Osteoblast (primary cell): Measurements from ENCODE around the gene FCHO1. TPM values are rescaled to one million over a fixed set of nuclear protein-coding genes. Genes with fewer than 3 reads are reported as not detected.

Experiments
- DNase-seq: peaks from one replicate; pipeline ENCODE4 v3.0.0; 2011; ENCODE audit warnings: low spot score, mixed read lengths; ENCODE audit not compliant: insufficient read length; ENCODE audit errors: missing footprints
- H2AFZ ChIP-seq: 2 replicates; pipeline ENCODE4 v1.6.0; 2011; ENCODE audit warnings: mild to moderate bottlenecking, low read length
- H3K27ac ChIP-seq: 2 replicates; pipeline ENCODE4 v1.5.1; 2011; ENCODE audit warnings: mild to moderate bottlenecking, low read depth, low read length, moderate library complexity
- H3K27me3 ChIP-seq: 2 replicates; pipeline ENCODE4 v1.6.0; 2012; ENCODE audit warnings: mild to moderate bottlenecking, control low read depth, inconsistent platforms, low read length, moderate library complexity; ENCODE audit not compliant: insufficient read depth
- H3K36me3 ChIP-seq: 2 replicates; pipeline ENCODE4 v1.5.1; 2011; ENCODE audit warnings: mild to moderate bottlenecking, low read length, control low read depth, moderate library complexity; ENCODE audit not compliant: insufficient read depth
- H3K4me1 ChIP-seq: 2 replicates; pipeline ENCODE4 v1.5.1; 2011; ENCODE audit warnings: mild to moderate bottlenecking, low read length, control low read depth, moderate library complexity; ENCODE audit not compliant: insufficient read depth
- H3K4me2 ChIP-seq: 2 replicates; pipeline ENCODE4 v1.6.0; 2011; ENCODE audit warnings: mild to moderate bottlenecking, low read length; ENCODE audit not compliant: insufficient read depth
- H3K4me3 ChIP-seq: fragments of 200-600 bp; sonication (generic); 3 replicates; pipeline ENCODE4 v1.5.1; 2012; ENCODE audit warnings: mild to moderate bottlenecking, low read length, inconsistent platforms; ENCODE audit not compliant: insufficient read depth
- H3K79me2 ChIP-seq: 2 replicates; pipeline ENCODE4 v1.6.0; 2012; ENCODE audit warnings: mild to moderate bottlenecking, low read length, control low read depth, inconsistent platforms; ENCODE audit not compliant: insufficient read depth
- H3K9me3 ChIP-seq: 2 replicates; pipeline ENCODE4 v1.5.1; 2011; ENCODE audit warnings: low read depth, low read length, control low read depth
- H4K20me1 ChIP-seq: 2 replicates; pipeline ENCODE4 v1.6.0; 2012; ENCODE audit warnings: mild to moderate bottlenecking, low read length, control low read depth; ENCODE audit not compliant: insufficient read depth
- total RNA-seq: library from RNA; depleted of rRNA; stranded (reverse); fragments of >200 nt; gene quantifications from 2 replicates; pipeline ENCODE4 v1.2.3, GENCODE V29; 2012
- TF ChIP-seq, protein P1 (sequence below): IDR thresholded peaks from 2 replicates; pipeline ENCODE4 v1.5.1; 2011; ENCODE audit warnings: mild to moderate bottlenecking, low read depth, low read length, moderate library complexity; ENCODE audit errors: extremely low read depth

The FCHO1 gene
- total RNA-seq, 1 donor, result 0.72 TPM

GRCh38 chr19:17735410-17735809 is 15.9 kb upstream of the FCHO1 start:
- peak; percentile 58 for DNase-seq
- no peak overlapping the region for H2AFZ ChIP-seq
- peaks cover 26% of the 10 kb centered on the region for H4K20me1 ChIP-seq
- TF ChIP-seq, protein P1, sequence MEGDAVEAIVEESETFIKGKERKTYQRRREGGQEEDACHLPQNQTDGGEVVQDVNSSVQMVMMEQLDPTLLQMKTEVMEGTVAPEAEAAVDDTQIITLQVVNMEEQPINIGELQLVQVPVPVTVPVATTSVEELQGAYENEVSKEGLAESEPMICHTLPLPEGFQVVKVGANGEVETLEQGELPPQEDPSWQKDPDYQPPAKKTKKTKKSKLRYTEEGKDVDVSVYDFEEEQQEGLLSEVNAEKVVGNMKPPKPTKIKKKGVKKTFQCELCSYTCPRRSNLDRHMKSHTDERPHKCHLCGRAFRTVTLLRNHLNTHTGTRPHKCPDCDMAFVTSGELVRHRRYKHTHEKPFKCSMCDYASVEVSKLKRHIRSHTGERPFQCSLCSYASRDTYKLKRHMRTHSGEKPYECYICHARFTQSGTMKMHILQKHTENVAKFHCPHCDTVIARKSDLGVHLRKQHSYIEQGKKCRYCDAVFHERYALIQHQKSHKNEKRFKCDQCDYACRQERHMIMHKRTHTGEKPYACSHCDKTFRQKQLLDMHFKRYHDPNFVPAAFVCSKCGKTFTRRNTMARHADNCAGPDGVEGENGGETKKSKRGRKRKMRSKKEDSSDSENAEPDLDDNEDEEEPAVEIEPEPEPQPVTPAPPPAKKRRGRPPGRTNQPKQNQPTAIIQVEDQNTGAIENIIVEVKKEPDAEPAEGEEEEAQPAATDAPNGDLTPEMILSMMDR, result no peak
- H3K27ac ChIP-seq, result no peak overlapping the region
- H3K4me2 ChIP-seq, result no peak overlapping the region
- H3K79me2 ChIP-seq, result peaks cover 34% of the 10 kb centered on the region
- H3K36me3 ChIP-seq, result peaks cover 26% of the 10 kb centered on the region
- H3K27me3 ChIP-seq, result no peaks in the 10 kb centered on the region
- H3K4me3 ChIP-seq, result no peak overlapping the region
- H3K9me3 ChIP-seq, result no peaks in the 10 kb centered on the region
- no peaks in the 10 kb centered on the region for H3K4me1 ChIP-seq

- no peaks in the 10 kb centered on the region for H3K27me3 ChIP-seq
- peaks cover 20% of the 10 kb centered on the region for H3K36me3 ChIP-seq
- no peaks in the 10 kb centered on the region for H3K9me3 ChIP-seq
- H3K4me3 ChIP-seq, result no peak overlapping the region
- H4K20me1 ChIP-seq, result peaks cover 16% of the 10 kb centered on the region
- peak; percentile 56 for DNase-seq
- H3K79me2 ChIP-seq, result peaks cover 11% of the 10 kb centered on the region
- H3K27ac ChIP-seq, result no peak overlapping the region
- no peak overlapping the region for H2AFZ ChIP-seq
- TF ChIP-seq, protein P1, result no peak
- no peaks in the 10 kb centered on the region for H3K4me1 ChIP-seq
- no peak overlapping the region for H3K4me2 ChIP-seq
Observed at GRCh38 chr19:17737690-17738153, 13.6 kb upstream of the FCHO1 start.

- H3K9me3 ChIP-seq, result no peaks in the 10 kb centered on the region
- no peak overlapping the region for H3K27ac ChIP-seq
- H3K4me2 ChIP-seq, result no peak overlapping the region
- H3K4me3 ChIP-seq, result no peak overlapping the region
- peaks cover 11% of the 10 kb centered on the region for H3K36me3 ChIP-seq
- no peaks in the 10 kb centered on the region for H3K27me3 ChIP-seq
- no peak overlapping the region for H2AFZ ChIP-seq
- peaks cover 2% of the 10 kb centered on the region for H3K79me2 ChIP-seq
- H3K4me1 ChIP-seq, result no peaks in the 10 kb centered on the region
- DNase-seq, result peak; percentile 22
- TF ChIP-seq, protein P1, result no peak
- H4K20me1 ChIP-seq, result peaks cover 4% of the 10 kb centered on the region
Observed at GRCh38 chr19:17739121-17739875, 12.0 kb upstream of the FCHO1 start.

- Histone ChIP-seq H4K20me1 (no peaks in the 10 kb centered on the region), H3K36me3 (no peaks in the 10 kb centered on the region), H3K27ac (no peak overlapping the region), H2AFZ (no peak overlapping the region), H3K4me2 (no peak overlapping the region), H3K4me3 (no peak overlapping the region), H3K9me3 (no peaks in the 10 kb centered on the region), H3K4me1 (no peaks in the 10 kb centered on the region), H3K27me3 (no peaks in the 10 kb centered on the region), H3K79me2 (no peaks in the 10 kb centered on the region)
- TF ChIP-seq, protein P1, result no peak
- peak; percentile 26 for DNase-seq
Observed at GRCh38 chr19:17741456-17741855, 9.8 kb upstream of the FCHO1 start.
